Activated CD8-positive, alpha-beta memory T cell treated with anti-CD3 and anti-CD28 coated beads, Interleukin-2, amount 50 U/mL, for 1 hour (primary cell): ENCODE data around the gene SLC35F3.
"Not testable (repeated sequence)": the region's sequence is repeated elsewhere in the genome, so short reads cannot be mapped to it uniquely, and the experiment has no call there.

Experiments used
- DNase-seq: peaks from one replicate; pipeline ENCODE4 v3.0.0-alpha.2; 2020; ENCODE audit errors: extremely low read depth

Gene SLC35F3

GRCh38 chr1:234188454-234188792 is 283.9 kb downstream of the SLC35F3 start:
- DNase-seq: no peak

- no peak for DNase-seq
Measured at GRCh38 chr1:234197839-234198238, 293.4 kb downstream of the SLC35F3 start.

GRCh38 chr1:234199476-234200127 is 295.1 kb downstream of the SLC35F3 start:
- DNase-seq: no peak

- DNase-seq: no peak
Measured at GRCh38 chr1:234200566-234200965, 296.1 kb downstream of the SLC35F3 start.

- DNase-seq: no peak
Measured at GRCh38 chr1:234201600-234201999, 297.1 kb downstream of the SLC35F3 start.

GRCh38 chr1:234205966-234206365 is 301.5 kb downstream of the SLC35F3 start:
- no peak for DNase-seq

- DNase-seq: no peak
Measured at GRCh38 chr1:234206651-234207284, 302.3 kb downstream of the SLC35F3 start.

- DNase-seq: no peak
Measured at GRCh38 chr1:234208351-234208750, 303.9 kb downstream of the SLC35F3 start.

GRCh38 chr1:234208791-234209190 is 304.3 kb downstream of the SLC35F3 start:
- no peak for DNase-seq

GRCh38 chr1:234210429-234210828 is 306.0 kb downstream of the SLC35F3 start:
- not testable (repeated sequence) for DNase-seq

- not testable (repeated sequence) for DNase-seq
Measured at GRCh38 chr1:234211855-234212254, 307.4 kb downstream of the SLC35F3 start.

- no peak for DNase-seq
Measured at GRCh38 chr1:234212764-234213657, 308.5 kb downstream of the SLC35F3 start.

GRCh38 chr1:234213658-234214128 is 309.2 kb downstream of the SLC35F3 start:
- DNase-seq: no peak

GRCh38 chr1:234214129-234214910 is 309.8 kb downstream of the SLC35F3 start:
- no peak for DNase-seq

- DNase-seq: no peak
Measured at GRCh38 chr1:234214911-234215892, 310.7 kb downstream of the SLC35F3 start.

- DNase-seq: no peak
Measured at GRCh38 chr1:234216116-234216703, 311.7 kb downstream of the SLC35F3 start.

GRCh38 chr1:234217316-234217840 is 312.9 kb downstream of the SLC35F3 start:
- DNase-seq: no peak

GRCh38 chr1:234218078-234218477 is 313.6 kb downstream of the SLC35F3 start:
- DNase-seq: no peak

- DNase-seq: no peak
Measured at GRCh38 chr1:234219711-234220110, 315.2 kb downstream of the SLC35F3 start.

GRCh38 chr1:234221601-234222000 is 317.1 kb downstream of the SLC35F3 start:
- DNase-seq: no peak
